Astrocyte of the cerebellum (primary cell): ENCODE results near the gene RHOT1.

Experiments
- DNase-seq: peaks from one replicate; pipeline ENCODE4 v3.0.0-alpha.2; 2011; ENCODE audit warnings: low read depth
- H3K4me3 ChIP-seq: 2 replicates; pipeline ENCODE4 v1.5.1; 2011; ENCODE audit warnings: mild to moderate bottlenecking, low read depth, low read length, moderate library complexity
- CTCF ChIP-seq: IDR thresholded peaks from 2 replicates; pipeline ENCODE4 v1.5.1; 2012; ENCODE audit warnings: low read length, low read depth, moderate library complexity, mild to moderate bottlenecking; ENCODE audit errors: missing control alignments
- in situ Hi-C: cut with HindIII; loops from 2 replicates; pipeline ENCODE4 v1.10.0; 2017; ENCODE audit warnings: low sequenced_read_pairs

The RHOT1 gene

GRCh38 chr17:32185875-32186274 lies 43.6 kb downstream of the RHOT1 start:
- in situ Hi-C loops: no loop called here
- no peak for DNase-seq
- TF ChIP-seq CTCF: no peak
- no peak overlapping the region for H3K4me3 ChIP-seq

GRCh38 chr17:32187271-32187670 lies 45.0 kb downstream of the RHOT1 start:
- no peak for TF ChIP-seq CTCF
- no peak overlapping the region for H3K4me3 ChIP-seq
- no peak for DNase-seq
- in situ Hi-C loops: no loop called here

- no peak for TF ChIP-seq CTCF
- no peak overlapping the region for H3K4me3 ChIP-seq
- DNase-seq: no peak
- in situ Hi-C loops: no loop called here
Measured at GRCh38 chr17:32189343-32189742, 47.0 kb downstream of the RHOT1 start.

GRCh38 chr17:32191306-32191705 lies 49.0 kb downstream of the RHOT1 start:
- in situ Hi-C loops: no loop called here
- TF ChIP-seq CTCF: no peak
- no peak overlapping the region for H3K4me3 ChIP-seq
- DNase-seq: no peak

- no peak for TF ChIP-seq CTCF
- no peak overlapping the region for H3K4me3 ChIP-seq
- DNase-seq: no peak
- in situ Hi-C loops: no loop called here
Measured at GRCh38 chr17:32192379-32192778, 50.1 kb downstream of the RHOT1 start.

- H3K4me3 ChIP-seq: no peak overlapping the region
- in situ Hi-C loops: loop anchor here (5.0 kb wide), 1 partner anchor 89 kb away; no protein-coding TSS in a partner anchor
- no peak for TF ChIP-seq CTCF
- no peak for DNase-seq
Measured at GRCh38 chr17:32197987-32198386, 55.7 kb downstream of the RHOT1 start.

- no peak overlapping the region for H3K4me3 ChIP-seq
- no peak for TF ChIP-seq CTCF
- in situ Hi-C loops: no loop called here
- DNase-seq: no peak
Measured at GRCh38 chr17:32206861-32207260, 64.6 kb downstream of the RHOT1 start.
